Right lobe of liver (tissue), 4 donors: ENCODE results near the gene TAP2.

Experiments used
- CTCF ChIP-seq, 4 donors: fragments of 200-600 bp in 3 of 4; fragments of 450-650 bp in 1 of 4; IDR thresholded peaks; one replicate each; pipeline versions ENCODE4 v1.5.1 to v1.8.0; 2016 to 2022; ENCODE audit warnings: antibody characterized with exemption in 4 of 4, mild to moderate bottlenecking in 2 of 4
- POLR2A ChIP-seq: fragments of 450-650 bp; IDR thresholded peaks from one replicate; pipeline ENCODE4 v1.6.1; 2017; ENCODE audit warnings: antibody characterized with exemption, mild to moderate bottlenecking
- donor health status: DM: no; HTN: no; CAD: no.
- donor health status: DM: no; HTN: no; CAD: no.
- donor health status: DM: no; HTN: yes; CAD: no.

- TF ChIP-seq CTCF (IDR thresholded peaks at IDR 0.05) = no peak
- no peak for TF ChIP-seq POLR2A
These were observed 6.0 kb downstream of the TAP2 start for GRCh38 chr6:32832535-32832934.
